Measurements from ENCODE around the gene DPYSL5.

- no peak for TF ChIP-seq GATA3 (IDR thresholded peaks at IDR 0.05; ENCODE audit: low read depth, low read length)
- TF ChIP-seq GATA2 (IDR thresholded peaks at IDR 0.05; ENCODE audit: low read depth, low read length) = no peak
These were observed 122.5 kb downstream of the DPYSL5 start, which contains the start of gene MAPRE3 for GRCh38 chr2:26970244-26970927.
